T-helper 2 cell (primary cell): ENCODE measurements around the gene AP2A2.

Source experiments
- DNase-seq, 5 experiments: peaks; one replicate each; pipeline versions ENCODE4 v3.0.0 to v3.0.0-alpha.2; 2012 to 2022

AP2A2 gene

DNA sequence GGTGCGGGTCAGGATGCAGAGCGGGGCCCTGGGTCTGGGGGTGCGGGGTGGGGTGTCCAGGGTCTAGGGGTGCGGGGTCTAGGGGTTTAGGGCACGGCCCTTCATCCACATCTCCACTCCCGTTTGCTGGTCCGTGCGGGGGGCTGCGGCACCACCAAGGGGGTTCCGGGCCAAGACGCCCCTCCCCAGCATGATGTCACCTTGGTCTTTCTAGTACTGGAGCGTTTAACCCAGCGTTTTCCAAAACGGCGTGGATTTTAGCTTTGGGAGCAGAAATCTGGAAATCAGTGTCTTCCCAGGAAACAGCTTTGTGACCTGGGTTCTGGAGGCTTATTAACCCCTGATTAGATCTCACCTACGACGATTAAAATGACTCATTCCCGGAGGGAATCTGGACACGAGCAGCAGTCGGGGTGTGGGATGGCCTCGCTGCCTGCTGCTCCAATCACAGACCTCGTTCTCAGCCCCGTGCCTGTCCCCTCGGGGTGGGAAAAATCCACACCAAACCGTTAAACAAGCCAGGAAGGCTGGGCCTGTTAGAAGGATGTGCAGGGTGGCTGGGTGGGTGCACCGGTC, 759 bp downstream of the AP2A2 start:
- DNase-seq = no peak

DNA sequence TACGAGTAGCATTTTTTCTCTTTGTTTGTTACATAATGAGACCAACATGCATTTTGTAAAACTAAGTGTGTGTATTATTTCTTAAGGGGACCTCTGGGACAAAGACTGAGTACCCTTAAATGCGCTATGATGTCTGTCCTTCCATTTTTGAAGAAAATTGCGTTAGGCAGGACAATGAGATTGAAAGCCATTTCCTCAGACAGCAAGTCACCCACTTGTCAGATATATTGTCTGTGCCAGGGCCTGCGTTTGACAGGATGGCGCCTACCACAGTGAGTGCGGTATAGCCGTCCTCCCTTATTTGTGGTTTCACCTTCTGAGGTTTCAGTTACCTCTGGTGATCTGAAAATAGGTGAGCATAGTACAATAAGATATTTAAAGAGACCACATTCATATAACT, 2.2 kb downstream of the AP2A2 start:
- DNase-seq = peak in 3 of 5 experiments; percentile 30 to 69 (median 63)

DNA sequence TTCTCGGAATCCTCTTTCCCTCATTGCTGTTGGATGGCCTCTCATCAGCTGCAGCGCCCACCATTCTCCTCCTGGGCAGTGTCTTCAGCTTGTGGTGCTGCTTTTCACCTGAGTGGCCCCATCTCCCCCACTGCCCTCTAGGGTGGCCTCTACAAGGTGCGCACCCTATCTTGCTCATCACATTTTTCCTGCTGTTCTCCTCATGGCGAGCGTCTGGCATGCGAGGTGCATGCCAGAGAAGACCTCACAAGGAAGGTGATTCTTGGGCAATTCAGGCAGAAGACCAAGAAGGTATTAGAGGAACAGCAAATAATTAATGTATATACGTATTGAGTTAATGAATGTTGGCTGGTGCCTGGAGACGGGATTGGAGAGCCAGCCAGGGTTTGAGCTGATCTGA, 3.1 kb downstream of the AP2A2 start:
- no peak for DNase-seq

- no peak for DNase-seq
Observed at GRCh38 chr11:929405-929804, 3.7 kb downstream of the AP2A2 start.

DNA sequence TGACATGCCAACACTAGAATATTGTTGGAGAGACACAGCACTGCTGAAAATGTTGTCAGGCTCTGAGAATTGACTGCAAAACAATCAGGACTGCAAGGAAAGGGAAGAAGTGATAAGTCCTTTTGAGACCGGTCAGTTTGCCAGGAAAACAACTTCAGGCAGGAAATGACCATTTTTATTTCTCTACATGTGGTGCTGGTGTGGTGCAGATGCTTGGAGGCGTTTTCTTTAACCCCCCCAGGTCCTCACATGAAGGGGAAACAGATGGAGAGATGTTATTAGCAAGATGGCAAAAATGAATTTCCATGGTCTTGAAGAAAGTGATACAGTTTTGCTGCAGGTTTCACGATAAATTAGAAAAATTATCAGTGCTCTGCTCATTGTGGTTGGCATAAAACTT, 5.7 kb downstream of the AP2A2 start:
- DNase-seq = no peak

GRCh38 chr11:932435-932834, 6.8 kb downstream of the AP2A2 start:
- DNase-seq = no peak

- no peak for DNase-seq
Observed at GRCh38 chr11:933142-933851, 7.6 kb downstream of the AP2A2 start.

- DNase-seq = no peak
Observed at GRCh38 chr11:933936-934335, 8.3 kb downstream of the AP2A2 start.

- DNase-seq = no peak
Observed at GRCh38 chr11:934527-934926, 8.9 kb downstream of the AP2A2 start.

DNA sequence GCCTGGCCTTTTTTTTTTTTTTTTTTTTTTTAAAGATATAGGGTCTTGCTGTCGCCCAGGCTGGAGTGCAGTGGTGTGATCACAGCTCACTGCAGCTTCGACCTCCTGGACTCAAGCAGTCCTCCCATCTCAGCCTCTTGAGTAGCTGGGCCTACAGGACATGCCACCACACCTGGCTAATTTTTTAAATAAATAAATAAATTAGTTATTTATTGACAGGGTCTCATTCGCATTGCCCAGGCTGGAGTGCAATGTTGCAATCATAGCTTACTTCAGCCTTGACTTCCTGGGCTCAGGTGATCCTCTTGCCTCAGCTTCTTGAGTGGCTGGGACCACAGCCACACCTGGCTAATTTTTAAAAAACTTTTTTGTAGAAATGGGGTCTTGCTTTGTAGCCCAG, 10.5 kb downstream of the AP2A2 start:
- DNase-seq = no peak

GRCh38 chr11:937841-938261, 12.2 kb downstream of the AP2A2 start:
- DNase-seq = no peak

- no peak for DNase-seq
Observed at GRCh38 chr11:940496-941135, 14.9 kb downstream of the AP2A2 start.

GRCh38 chr11:942823-943222, 17.2 kb downstream of the AP2A2 start:
- no peak for DNase-seq

DNA sequence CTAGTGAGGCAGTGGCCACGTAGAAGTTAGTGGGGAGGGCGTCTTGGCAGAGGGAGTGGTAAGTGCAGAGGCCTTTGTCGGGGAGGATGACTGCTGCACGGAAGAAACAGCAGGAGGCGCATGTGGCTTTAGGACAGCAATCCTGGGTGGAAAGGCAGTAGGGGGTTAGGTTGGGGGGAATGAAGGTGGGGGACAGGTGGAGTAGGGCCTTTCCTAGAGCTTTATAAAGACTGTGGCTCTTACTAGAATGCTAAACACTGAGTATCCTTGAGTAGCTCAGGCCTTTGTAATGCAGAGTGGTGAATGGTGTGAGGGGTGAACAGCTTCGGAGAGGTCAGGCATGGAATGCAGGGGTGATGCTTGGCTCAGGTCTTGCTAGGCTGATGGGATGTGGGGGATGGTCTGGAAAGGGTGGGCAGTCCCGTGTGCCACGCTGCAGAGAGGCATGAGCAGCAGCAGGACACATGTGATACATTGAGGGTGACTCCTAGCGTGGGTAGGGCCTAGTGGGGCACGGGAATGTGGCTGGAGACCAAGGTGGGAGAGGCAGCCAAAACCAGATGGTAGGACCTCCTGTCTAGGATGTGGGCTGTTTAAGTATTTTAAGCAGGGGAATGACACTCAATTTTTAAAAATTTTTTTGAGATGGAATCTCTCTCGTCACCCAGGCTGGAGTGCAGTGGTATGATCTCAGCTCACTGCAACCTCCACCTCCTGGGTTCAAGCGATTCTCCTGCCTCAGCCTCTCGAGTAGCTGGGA, 19.2 kb downstream of the AP2A2 start:
- DNase-seq = no peak

GRCh38 chr11:945986-946385, 20.3 kb downstream of the AP2A2 start:
- DNase-seq = no peak

- DNase-seq = no peak
Observed at GRCh38 chr11:947744-948143, 22.1 kb downstream of the AP2A2 start.

DNA sequence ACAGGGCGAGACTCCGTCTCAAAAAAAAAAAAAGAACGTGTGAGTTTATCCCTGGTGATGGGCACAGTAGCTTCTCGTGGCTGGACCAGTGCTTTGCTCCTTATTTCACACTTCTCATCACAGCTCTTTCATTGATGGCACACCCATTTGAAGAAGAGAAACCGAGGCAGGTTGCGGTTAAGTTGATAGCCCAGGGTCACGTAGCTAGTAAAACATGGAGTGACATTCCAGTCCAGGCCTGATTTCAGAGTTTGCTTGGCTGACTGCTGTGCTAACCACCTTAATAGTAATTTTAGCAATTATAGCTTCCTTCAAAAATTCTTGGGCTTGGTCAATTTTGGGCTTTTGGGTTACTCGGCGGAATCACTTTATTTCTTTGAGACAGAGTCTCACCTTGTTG, 25.8 kb downstream of the AP2A2 start:
- no peak for DNase-seq

GRCh38 chr11:952406-953385, 27.0 kb downstream of the AP2A2 start:
- no peak for DNase-seq

- DNase-seq = no peak
Observed at GRCh38 chr11:953512-953911, 27.8 kb downstream of the AP2A2 start.

DNA sequence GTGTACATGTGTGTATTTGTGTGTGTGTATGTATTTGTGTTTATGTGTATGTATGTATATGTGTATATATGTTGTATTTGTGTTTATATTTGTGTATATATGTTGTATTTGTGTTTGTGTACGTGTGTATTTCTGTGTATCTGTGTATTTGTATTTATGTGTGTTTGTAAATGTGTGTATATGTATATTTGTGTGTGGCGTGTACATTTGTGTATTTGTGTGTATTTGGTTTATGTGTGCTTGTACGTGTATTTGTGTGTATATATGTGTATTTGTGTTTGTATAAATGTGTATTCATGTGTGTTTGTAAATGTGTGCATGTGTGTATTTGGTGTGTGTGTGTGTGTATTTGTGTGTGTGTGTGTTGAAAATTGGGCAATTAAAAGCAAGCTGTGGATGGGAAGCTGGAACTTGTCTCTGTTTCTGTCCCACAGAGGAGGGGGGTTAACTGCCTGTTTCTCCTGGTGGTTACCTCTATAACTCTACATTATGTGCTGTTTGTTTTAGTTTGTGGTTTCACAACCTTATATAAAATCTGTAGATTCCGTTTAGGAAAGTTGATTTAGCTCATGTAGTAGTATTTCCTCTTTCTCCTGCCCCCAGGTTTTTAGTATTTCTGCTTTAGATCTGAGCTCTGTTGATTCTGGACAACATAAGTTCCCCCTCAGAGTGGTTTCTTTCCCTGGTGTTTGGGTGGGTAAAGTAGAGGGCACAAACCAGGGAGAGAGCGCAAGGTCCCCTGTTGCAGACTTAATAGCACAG, 28.9 kb downstream of the AP2A2 start:
- DNase-seq = no peak
